IPS-15b (cell line): ENCODE results near the gene GDPD3.

Experiments used
- H3K27me3 ChIP-seq: one replicate; pipeline ENCODE4 v1.6.1; 2013; ENCODE audit warnings: low read length; ENCODE audit not compliant: control insufficient read depth, insufficient read depth
- H3K36me3 ChIP-seq: one replicate; pipeline ENCODE4 v1.6.1; 2013; ENCODE audit warnings: low read length; ENCODE audit not compliant: control insufficient read depth, insufficient read depth
- H3K4me1 ChIP-seq: one replicate; pipeline ENCODE4 v1.6.1; 2013; ENCODE audit warnings: mild to moderate bottlenecking, low read length; ENCODE audit not compliant: control insufficient read depth, insufficient read depth
- H3K4me3 ChIP-seq: one replicate; pipeline ENCODE4 v1.5.1; 2013; ENCODE audit warnings: low read depth, low read length
- H3K9ac ChIP-seq: one replicate; pipeline ENCODE4 v1.6.1; 2013; ENCODE audit warnings: low read depth, mild to moderate bottlenecking, low read length
- H3K9me3 ChIP-seq: one replicate; pipeline ENCODE4 v1.6.1; 2013; ENCODE audit warnings: mild to moderate bottlenecking, low read length; ENCODE audit not compliant: control insufficient read depth, insufficient read depth

GDPD3 gene

GRCh38 chr16:30066761-30067583 lies 46.4 kb downstream of the GDPD3 start:
- H3K4me1 ChIP-seq = peaks cover 6% of the 10 kb centered on the region
- H3K4me3 ChIP-seq = peak overlapping the region; percentile 93
- peak overlapping the region; percentile 98 for H3K9ac ChIP-seq
- no peaks in the 10 kb centered on the region for H3K9me3 ChIP-seq
- peaks cover 54% of the 10 kb centered on the region for H3K36me3 ChIP-seq
- H3K27me3 ChIP-seq = no peaks in the 10 kb centered on the region

DNA sequence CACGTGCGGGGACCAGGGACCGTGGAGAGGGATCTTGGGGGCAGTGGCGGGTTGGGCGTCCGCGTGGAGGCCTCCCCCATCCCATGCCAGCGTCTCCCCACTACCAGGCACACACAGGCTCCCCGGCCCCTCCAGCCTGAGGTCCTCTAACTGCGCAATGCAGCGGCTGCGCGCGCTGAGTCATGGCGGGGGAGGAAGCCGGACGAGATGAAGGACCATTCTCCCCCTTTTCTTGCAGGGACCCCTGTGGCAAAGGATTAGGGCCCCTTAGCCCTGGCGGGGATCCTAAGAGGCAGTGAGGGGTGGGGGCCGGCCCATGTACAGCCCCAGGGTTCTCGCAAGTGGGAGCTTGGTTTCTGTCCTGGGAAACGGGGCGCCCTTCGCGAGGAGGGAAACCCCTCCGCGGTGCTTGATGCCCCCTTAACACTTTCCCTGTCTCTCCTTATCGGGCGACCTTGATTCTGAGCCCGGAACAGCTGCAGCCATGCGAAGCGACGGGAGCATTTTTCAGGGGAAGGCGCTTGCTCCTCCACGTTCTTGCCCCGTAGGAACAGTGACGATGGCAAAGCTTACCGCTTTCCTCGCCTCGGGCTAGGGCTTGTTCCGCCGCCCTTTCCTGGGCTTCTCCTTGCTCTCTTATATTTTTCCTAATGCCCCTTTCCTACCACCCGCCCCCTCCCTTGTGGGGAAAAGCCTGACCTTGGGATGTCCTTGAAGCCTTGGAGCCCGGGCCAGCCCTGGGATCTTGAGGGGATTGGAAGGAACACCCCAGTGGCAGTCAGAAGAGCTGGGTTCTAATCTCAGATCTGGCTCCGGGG lies 47.2 kb downstream of the GDPD3 start:
- H3K27me3 ChIP-seq = no peaks in the 10 kb centered on the region
- H3K9ac ChIP-seq = peak overlapping the region; percentile 98
- peaks cover 47% of the 10 kb centered on the region for H3K36me3 ChIP-seq
- H3K4me1 ChIP-seq = peaks cover 8% of the 10 kb centered on the region
- no peaks in the 10 kb centered on the region for H3K9me3 ChIP-seq
- peak overlapping the region; percentile 93 for H3K4me3 ChIP-seq

DNA sequence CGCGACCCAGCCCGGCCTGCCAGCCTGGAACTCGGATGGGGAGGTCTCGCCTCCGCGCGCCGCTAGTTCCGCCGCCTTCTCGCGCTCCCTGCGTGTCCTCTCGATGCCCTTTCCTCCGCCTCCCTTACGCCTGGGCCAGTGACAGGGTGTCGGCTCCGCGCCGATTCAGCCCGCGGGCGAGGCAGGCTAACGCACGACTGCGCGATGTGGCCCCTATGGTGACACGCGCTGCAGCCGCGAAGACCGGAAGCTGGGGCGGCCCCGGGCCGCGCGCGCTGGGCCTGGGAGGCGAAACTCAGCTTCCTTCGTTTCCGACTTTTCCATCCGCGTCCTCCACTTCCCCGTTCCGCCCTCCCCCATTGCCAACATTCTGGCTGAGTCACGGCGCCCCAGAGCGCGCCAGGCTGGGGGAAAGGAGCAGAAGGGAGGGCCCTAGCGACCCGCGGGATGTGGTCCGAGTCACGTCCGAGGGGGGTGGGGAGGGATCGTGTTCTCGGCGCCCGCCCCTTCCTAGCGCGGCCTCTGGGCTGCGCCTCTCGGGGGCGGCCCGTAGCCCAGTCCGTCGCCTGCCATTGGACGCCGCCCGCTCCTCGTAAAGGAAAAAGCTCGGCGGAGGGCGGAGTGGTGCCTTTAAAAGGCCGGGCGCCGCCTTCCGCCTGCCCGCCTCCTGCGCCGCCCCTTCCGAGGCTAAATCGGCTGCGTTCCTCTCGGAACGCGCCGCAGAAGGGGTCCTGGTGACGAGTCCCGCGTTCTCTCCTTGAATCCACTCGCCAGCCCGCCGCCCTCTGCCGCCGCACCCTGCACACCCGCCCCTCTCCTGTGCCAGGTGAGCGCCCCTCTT lies 48.0 kb downstream of the GDPD3 start, which contains the start of gene ALDOA:
ALDOA (plus strand) TSS at position 659 of the 841 bp plus-strand sequence. CDS start 1,138 bp downstream, outside the sequence.
- no peaks in the 10 kb centered on the region for H3K27me3 ChIP-seq
- H3K4me1 ChIP-seq = peaks cover 11% of the 10 kb centered on the region
- peaks cover 40% of the 10 kb centered on the region for H3K36me3 ChIP-seq
- peak within 1 kb of the TSS; percentile 93 for H3K4me3 ChIP-seq
- H3K9me3 ChIP-seq = no peaks in the 10 kb centered on the region
- peak within 1 kb of the TSS; percentile 98 for H3K9ac ChIP-seq

GRCh38 chr16:30064729-30065101 lies 48.6 kb downstream of the GDPD3 start:
- Histone ChIP-seq H3K4me3 (peak overlapping the region; percentile 93), H3K9me3 (no peaks in the 10 kb centered on the region), H3K36me3 (peaks cover 35% of the 10 kb centered on the region), H3K9ac (peak overlapping the region; percentile 83), H3K27me3 (no peaks in the 10 kb centered on the region), H3K4me1 (peaks cover 11% of the 10 kb centered on the region)

- Histone ChIP-seq H3K9me3 (no peaks in the 10 kb centered on the region), H3K9ac (peak overlapping the region; percentile 83), H3K4me3 (peak overlapping the region; percentile 93), H3K36me3 (peaks cover 28% of the 10 kb centered on the region), H3K27me3 (no peaks in the 10 kb centered on the region), H3K4me1 (peaks cover 11% of the 10 kb centered on the region)
These were observed 49.2 kb downstream of the GDPD3 start for GRCh38 chr16:30063893-30064728.

DNA sequence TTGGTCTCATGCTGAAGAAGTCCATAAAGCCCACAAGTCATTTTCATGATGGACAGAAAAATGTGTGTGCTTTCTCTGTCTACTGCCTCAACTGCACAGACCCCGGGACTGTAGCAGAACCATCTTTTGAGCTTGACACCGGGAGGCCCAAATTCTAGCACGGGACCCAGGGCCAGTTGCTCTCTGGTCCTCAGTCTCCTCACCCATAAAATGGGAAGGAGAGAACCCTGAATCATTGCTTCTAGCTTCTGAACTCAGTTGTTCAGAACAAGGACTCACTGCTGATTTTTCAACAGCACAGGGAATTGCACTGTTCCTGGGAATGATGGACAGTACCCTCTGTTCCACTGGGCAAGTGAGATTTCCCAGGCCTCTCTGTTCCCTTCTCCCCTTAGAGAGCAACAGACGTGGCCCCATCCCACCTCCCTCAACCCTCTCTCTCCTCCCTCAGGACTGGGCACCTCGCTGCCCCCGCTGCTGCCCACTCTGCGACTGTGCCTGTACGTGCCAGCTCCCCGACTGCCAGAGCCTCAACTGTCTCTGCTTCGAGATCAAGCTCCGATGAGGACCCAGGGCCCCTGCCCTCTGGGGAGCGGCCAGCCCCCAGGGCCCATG lies 50.0 kb downstream of the GDPD3 start:
- no peaks in the 10 kb centered on the region for H3K9me3 ChIP-seq
- peak overlapping the region; percentile 93 for H3K4me3 ChIP-seq
- H3K36me3 ChIP-seq = peaks cover 21% of the 10 kb centered on the region
- H3K4me1 ChIP-seq = peaks cover 11% of the 10 kb centered on the region
- peak overlapping the region; percentile 83 for H3K9ac ChIP-seq
- H3K27me3 ChIP-seq = no peaks in the 10 kb centered on the region

DNA sequence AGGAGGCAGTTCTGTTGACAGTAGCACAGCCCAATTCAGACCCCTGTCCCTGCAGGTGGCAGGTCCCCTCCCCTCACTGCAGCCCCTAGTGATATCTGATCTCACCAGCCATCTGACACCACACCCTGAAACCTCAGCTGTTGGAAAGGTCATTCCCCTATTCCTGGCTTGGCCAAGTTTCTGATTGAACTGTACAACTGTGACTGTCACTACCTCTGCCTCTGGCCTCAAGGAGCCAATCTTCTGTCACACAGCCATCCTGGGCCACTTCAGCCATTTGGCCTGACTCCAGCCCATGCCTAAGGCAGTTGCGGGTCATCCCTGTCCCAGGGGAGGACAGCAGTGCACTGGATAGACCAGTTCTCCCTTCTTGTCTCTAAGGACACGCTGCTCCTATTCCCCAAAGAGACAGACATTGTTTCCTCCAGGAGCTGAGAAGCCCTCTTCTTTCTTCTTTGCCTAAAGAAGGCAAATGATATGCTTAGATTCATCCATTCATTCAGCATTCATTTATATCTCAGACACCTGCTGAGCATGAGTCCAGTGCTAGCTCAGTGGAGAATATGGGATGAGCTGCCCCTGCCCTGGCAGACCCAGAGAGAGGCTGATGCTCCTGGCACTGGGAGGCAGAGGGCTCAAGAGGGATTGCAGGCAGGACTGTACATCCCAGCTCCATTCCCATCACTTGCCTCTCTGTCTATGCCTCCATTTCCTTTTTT lies 52.3 kb downstream of the GDPD3 start:
- Histone ChIP-seq H3K9me3 (no peaks in the 10 kb centered on the region), H3K4me1 (peaks cover 5% of the 10 kb centered on the region), H3K4me3 (no peak overlapping the region), H3K9ac (no peak overlapping the region), H3K36me3 (peaks cover 3% of the 10 kb centered on the region), H3K27me3 (no peaks in the 10 kb centered on the region)

DNA sequence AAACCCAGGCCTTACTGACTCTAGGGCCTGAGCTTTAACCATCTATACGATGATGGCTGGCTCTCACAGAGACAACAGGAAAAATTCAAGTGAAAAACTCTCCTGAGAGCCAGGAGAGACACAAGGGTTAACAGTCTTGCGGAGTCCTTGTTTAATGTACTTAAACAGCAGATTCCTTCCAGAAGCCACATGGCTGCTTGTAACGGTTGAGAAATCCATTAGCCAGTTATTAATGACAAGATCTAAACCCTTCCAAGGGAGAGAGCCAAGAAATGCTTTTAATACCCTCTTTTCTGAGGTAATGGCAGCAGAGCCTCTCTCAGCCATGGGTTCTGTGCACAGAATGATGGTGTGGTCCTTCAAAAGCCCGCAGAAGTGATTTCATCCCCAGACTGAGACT lies 53.0 kb downstream of the GDPD3 start:
- no peaks in the 10 kb centered on the region for H3K36me3 ChIP-seq
- no peaks in the 10 kb centered on the region for H3K27me3 ChIP-seq
- peaks cover 5% of the 10 kb centered on the region for H3K4me1 ChIP-seq
- no peak overlapping the region for H3K9ac ChIP-seq
- H3K4me3 ChIP-seq = no peak overlapping the region
- H3K9me3 ChIP-seq = no peaks in the 10 kb centered on the region

- Histone ChIP-seq H3K4me3 (no peak overlapping the region), H3K4me1 (peaks cover 2% of the 10 kb centered on the region), H3K9ac (no peak overlapping the region), H3K36me3 (no peaks in the 10 kb centered on the region), H3K9me3 (no peaks in the 10 kb centered on the region), H3K27me3 (peaks cover 3% of the 10 kb centered on the region)
These were observed 58.3 kb downstream of the GDPD3 start for GRCh38 chr16:30054959-30055553.
